SK-N-SH (cell line): ENCODE results near the gene CP.

Source experiments
- CTCF ChIP-seq: fragments of 200-600 bp; sonication (generic); IDR thresholded peaks from 2 replicates; pipeline ENCODE4 v1.6.1; 2017; ENCODE audit warnings: antibody characterized with exemption, mild to moderate bottlenecking, moderate library complexity
- EP300 ChIP-seq, 2 experiments: IDR thresholded peaks; 2 replicates each; pipeline versions ENCODE4 v1.4.0 to v1.6.1; 2012; ENCODE audit warnings: borderline replicate concordance in 1 of 2, low read depth in 1 of 2, low read length in 1 of 2

GRCh38 chr3:149162007-149162406 lies 59.6 kb downstream of the CP start:
- no peak for TF ChIP-seq EP300 (IDR thresholded peaks at IDR 0.05; ENCODE audit: borderline replicate concordance in 1 of 2, low read depth in 1 of 2, low read length in 1 of 2)
- no peak for TF ChIP-seq CTCF
